ENCODE data around the gene DMXL2.

DNA sequence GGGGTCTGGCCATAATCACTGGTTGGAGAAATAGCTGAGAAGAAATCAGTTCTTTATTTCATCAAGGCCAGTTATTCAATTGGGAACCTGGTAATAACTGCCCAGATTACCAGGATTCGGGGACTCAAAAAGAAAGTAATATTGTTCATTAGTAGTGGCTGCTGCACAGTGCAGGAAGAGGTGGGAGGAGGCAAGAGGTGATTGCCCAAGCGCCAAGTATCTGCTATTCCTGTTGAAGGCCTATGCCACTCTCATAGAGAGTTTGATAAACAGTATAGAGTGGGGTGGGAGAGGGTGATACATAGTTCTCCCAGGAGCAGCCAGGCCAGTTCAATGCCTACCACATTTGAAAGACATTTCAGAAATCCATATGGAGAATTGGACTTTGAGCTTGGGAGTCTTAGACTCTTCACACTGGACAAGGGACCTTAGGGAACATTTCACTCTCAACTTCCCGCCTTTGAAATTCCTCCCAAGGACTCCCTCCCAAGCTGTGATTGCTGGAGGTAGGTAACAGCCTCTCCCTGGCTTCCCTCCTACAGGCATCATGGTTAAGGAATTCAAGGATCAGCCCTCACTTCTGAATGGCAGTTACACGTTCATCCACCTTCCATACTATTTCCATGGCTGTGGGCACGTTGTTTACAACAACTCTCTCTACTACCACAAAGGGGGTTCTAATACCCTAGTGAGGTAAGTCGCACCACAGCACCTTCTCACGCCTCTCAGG lies 221.4 kb downstream of the DMXL2 start:
- TF ChIP-seq POLR2A (IDR thresholded peaks at IDR 0.05; ENCODE audit: low read length): no peak
- no peak for TF ChIP-seq GATA1 (IDR thresholded peaks at IDR 0.05; ENCODE audit: low read depth, low read length)
